HG03460 (cell line): ENCODE measurements around the gene ZNF425.
"Not testable (repeated sequence)": the region's sequence is repeated elsewhere in the genome, so short reads cannot be mapped to it uniquely, and the experiment has no call there.

Source experiments
- ATAC-seq: cut with Tn5 transposase; IDR thresholded peaks from one replicate; pipeline ENCODE4 v1.9.1; 2021; ENCODE audit not compliant: unreplicated experiment

Gene ZNF425

DNA sequence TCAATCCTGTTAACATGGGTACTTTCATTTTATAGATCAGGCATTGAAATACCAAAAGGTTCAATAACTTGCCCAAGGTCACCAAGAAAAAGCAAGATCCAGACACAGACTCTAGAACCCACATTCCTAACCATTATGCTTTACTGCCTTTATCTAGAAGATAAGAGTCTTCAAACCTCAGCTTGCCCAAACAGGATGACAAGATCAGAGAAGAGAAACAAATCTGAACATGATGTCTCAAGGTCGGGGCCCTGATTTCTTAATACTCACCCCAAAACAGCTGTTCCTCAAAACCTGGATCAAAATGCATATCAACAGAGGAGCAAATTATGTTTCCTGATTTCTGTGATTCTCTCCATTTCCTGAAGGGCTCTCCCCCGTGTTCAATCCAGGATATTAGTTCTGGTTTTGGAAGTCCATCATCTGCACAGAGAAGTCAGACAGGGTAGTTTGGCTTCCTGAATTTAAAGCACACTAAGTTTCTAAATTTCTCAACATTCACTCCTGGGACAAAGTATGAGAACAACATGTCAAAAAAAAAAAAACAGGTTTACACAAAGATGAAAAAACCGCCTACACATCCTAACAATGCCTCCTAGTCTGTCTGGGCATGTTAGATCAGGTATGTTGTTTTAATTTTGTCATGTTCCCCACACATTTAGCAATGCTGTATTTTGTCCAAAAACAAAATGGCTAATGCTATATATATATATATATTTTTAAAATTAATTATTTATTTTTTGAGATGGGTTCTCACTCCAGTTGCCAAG lies 51.8 kb downstream of the ZNF425 start:
- ATAC-seq = no peak

DNA sequence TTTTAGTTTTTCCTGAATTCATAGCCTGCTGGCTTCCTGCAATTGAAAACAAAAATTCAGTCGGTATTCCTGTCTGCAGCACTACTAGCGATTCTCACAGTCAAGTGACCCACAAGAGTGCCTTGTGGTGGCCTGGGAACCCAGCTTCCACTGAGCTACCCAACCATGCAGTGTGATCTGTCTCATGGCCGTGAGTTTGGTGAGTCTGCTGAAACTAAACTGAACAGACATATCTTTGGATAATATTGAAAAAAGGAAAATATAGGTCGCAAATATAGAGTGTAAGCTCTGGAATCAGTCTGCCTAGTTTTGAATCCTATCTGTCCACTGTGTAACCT lies 53.7 kb downstream of the ZNF425 start:
- no peak for ATAC-seq

DNA sequence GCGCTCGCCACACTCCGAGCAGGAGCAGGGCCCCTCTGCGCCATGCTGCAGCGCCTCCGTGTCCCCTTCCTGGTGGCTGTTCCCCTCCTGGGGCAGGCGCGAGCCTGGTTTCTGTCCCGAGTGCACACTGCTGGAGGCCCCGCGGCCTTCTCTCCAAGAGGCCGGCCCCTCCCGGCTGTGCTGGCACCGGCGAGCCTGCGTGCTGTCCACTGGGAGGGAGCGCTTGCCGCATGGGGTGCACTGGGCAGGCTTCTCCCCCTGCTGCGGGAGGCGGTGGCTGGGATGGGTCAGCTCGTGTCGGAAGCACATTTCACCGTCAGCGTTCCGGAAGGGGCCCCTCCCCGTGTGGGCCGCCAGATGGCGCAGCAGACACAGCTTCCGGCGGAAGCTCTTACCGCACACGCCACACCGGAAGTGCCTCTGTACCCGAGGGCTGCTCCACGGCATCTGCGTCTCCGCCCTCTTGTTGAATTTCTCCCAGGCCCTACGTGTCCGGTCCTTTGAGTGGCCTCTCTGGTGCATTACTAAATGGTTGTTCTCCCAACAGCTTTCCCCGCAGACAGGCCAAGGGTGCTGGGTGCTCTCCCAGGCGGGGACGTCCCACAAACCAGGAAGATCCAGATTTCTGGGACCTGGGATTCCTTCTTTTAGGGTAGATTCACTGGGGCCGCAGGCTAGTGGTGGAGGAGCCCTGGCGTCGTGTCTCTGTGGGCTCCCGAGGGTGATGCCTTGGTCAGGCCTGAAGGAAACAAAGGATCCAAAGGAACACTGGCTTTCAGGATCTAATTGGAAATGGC lies 54.3 kb downstream of the ZNF425 start:
- no peak for ATAC-seq

DNA sequence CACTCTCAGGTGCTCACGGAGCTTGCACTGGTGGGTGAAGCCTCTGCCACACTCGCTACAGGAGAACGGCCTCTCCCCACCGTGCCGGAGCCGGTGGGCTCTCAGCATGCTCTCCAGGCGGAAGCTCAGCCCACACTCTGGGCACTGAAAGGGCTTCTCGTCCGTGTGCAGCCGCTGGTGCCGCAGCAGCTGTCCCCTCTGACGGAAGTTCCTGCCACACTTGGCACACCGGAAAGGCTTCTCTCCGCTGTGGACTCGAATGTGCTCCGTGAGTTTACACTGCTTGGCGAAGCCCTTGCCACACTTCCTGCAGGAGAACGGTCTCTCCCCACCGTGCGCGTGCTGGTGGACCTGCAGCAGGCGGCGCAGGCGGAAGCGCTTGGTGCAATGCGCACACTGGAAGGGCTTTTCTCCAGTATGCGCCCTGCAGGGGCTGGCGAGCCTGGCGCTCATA lies 54.9 kb downstream of the ZNF425 start:
- no peak for ATAC-seq

DNA sequence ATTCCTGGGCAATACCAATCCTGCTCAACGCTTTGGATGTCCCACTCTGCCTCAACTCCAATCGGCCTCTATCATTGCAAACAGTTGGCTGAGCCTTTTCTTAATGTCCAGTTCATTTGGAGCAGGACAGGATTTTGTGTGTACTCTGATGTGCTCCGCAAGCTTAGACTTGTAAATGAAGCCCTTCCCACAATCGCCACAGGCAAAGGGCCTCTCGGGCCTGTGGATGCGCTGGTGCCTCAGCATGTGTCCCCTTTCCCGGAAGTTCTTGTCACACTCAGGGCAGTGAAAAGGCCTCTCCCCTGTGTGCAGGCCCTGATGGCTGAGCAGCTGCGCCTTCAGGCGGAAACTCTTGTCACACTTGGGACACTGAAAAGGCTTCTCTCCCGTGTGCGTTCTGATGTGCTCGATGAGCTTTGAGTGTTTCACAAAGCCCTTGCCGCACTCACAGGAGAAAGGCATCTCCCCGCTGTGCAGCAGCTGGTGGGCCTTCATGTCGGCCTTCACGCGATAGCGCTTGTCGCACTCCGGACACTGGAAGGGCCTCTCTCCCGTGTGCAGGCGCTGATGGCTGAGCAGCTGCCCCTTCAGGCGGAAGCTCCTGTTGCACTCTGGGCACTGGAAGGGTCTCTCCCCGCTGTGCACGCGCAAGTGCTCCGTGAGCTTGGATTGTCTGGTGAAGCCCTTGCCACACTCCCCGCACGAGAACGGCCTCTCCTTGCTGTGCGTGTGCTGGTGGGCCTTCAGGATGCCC lies 55.6 kb downstream of the ZNF425 start:
- no peak for ATAC-seq

DNA sequence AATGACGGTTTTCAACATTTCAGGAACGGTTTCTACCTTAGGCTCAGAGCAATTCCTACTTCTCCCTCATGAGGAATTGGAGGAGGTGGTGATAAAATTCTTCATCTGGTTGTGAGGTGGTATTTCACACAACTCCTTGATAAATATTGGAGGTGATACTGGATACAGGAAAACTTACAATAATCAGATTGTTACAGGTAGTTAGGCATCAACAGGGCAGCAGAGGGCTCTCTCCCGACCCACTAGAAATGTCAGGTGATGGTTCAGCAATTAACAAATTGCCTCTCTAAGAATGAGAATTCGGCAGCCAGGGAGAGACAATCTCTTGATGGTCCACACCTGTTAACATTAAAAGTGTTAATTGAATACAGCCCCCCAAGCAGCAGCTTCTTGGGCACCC lies 58.3 kb downstream of the ZNF425 start:
- ATAC-seq = no peak

DNA sequence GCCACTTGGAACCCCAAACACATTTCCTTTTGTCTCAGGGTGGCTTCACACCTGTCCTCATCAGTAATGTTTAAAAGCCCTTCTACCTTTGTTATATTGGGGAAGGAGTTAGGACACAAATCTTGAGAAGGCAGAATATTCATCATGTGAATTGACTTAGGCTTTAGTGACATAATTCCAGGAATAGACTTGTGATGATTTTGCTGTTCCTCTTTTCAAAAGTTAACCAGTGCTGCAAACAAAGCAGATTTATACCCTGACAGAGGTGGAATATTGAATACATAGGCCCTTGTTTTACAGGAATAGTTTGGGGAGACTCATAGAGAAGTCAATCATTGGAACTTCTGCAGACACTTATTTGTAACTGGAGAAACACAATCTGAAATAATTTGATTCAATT lies 62.6 kb downstream of the ZNF425 start:
- ATAC-seq = no peak

DNA sequence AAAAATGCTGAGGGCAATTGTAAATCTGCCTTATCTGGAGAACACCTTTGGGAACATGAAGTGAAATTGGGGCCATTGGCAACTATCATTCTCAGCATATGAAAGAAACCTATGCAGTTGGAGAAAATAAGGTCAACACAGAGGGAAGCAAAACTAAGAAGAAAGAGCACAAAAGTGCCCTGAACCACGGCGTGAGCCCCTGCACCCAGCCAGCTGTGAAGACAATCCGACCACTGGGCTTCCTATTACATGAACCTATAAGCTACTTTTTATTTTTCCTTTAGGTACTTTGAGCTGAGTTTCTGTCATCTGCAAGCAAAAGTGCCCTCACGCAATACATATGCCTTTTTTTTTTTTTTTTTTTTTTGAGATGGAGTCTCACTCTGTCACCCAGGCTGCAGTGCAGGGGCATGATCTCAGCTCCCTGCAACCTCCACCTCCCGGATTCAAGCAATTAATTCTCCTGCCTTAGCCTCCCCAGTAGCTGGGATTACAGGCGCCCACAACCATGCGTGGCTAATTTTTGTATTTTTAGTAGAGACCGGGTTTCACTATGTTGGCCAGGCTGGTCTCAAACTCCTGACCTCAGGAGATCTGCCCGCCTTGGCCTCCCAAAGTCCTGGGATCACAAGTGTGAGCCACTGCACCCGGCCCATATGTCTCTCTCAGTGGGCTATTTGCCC lies 63.8 kb downstream of the ZNF425 start:
- not testable (repeated sequence) for ATAC-seq

DNA sequence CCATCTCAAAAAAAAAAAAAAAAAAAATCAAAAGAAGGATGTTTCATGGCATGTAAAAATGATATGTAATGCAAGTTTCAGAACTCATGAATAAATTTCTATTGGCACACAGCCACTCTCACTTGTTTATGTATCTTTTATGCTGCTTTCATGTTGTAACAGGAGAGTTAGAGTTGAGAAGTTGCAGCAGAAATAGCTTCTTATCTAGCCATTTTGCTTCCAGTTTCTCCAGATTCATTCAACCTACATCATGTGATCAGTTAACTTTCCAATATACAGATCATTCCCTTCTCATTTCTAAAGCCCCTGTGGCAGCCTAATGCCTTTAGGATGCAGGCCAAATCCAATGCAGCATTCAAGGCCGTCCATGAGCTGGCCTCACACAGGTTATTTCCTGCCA lies 66.0 kb downstream of the ZNF425 start:
- ATAC-seq = no peak

DNA sequence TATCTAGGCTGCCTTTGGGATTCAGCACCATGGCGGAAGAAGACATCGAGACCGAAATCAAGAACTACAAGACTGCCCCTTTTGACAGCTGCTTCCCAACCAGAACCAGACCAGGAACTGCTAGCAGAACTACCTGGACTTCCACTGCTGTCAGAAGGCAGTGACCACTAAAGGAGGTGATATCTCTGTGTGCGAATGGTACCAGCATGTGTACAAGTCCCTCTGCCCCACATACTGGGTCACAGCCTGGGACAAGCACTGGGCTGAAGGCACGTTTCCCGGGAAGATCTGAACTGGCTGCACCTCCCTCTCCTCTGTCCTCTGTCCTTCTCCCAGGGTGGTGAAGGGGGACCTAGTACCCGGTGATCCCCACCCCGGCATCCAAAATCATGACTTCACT lies 72.2 kb downstream of the ZNF425 start:
- no peak for ATAC-seq

DNA sequence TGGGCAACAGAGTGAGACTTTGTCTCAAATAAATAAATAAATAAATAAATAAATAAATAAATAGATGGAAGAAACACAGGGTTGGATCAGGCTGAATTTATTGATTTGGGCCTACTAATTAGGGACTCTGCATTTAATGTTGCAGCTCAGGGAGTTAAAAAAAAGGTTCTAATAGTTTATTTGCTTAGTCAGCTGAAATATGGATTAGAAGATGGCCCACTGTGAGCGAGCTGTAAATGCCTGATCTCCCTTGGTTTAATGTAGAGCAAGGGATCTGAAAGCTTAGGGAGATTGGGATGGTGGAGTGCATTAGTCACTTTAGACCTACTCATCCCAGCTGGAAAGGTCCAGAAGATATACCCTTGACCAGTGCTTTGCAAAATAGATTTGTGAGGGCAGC lies 72.7 kb downstream of the ZNF425 start:
- no peak for ATAC-seq
